ENCODE results near the gene ATP5F1D. TPM values are rescaled to one million over a fixed set of nuclear protein-coding genes. Genes with fewer than 3 reads are reported as not detected.
A peak's percentile ranks its signal among the peaks of the same experiment; 100 is the strongest.

The ATP5F1D gene
- total and polyA plus RNA-seq, 2 experiments from 2014 or later, result 139 to 396 TPM

- ATAC-seq, result no peak
- Mint-ChIP-seq H3K27ac (peak overlapping the region; percentile 70; the same call in 1 of the 2 replicates), H3K27me3 (ENCODE audit: insufficient read depth, low read depth, poor library complexity) (peaks cover 6% of the 10 kb centered on the region), H3K4me3 (peak overlapping the region; percentile 94), H3K36me3 (ENCODE audit: low read depth) (peaks cover 22% of the 10 kb centered on the region), H3K4me1 (peaks cover 15% of the 10 kb centered on the region; the same call in 2 of the 3 replicates), H3K9me3 (no peaks in the 10 kb centered on the region)
- peaks cover 10% of the 10 kb centered on the region; the same call in 1 of the 2 replicates for H3K4me1 ChIP-seq (ENCODE audit: insufficient read depth)
- H3K36me3 ChIP-seq (ENCODE audit: insufficient read depth), result no peaks in the 10 kb centered on the region; the same call in 1 of the 2 replicates
- H3K27ac ChIP-seq (ENCODE audit: low read depth), result no peak overlapping the region
- H3K4me2 ChIP-seq, result peak overlapping the region; percentile 98
- TF ChIP-seq STAT1 (IDR thresholded peaks at IDR 0.05; ENCODE audit: unreplicated experiment) (no peak), POLR2AphosphoS5 (IDR thresholded peaks at IDR 0.05; ENCODE audit: low read depth) (no peak), NANOG (IDR thresholded peaks at IDR 0.05; ENCODE audit: borderline replicate concordance) (no peak), ZNF331 (CRISPR knock-in tag; IDR thresholded peaks at IDR 0.05; ENCODE audit: low read depth) (no peak), REST (IDR thresholded peaks at IDR 0.05; ENCODE audit: unreplicated experiment) (no peak), ZNF462 (CRISPR knock-in tag; IDR thresholded peaks at IDR 0.05) (no peak), CREB1 (CRISPR knock-in tag; IDR thresholded peaks at IDR 0.05; ENCODE audit: low read depth) (no peak), EZH2phosphoT487 (IDR thresholded peaks at IDR 0.05; ENCODE audit: unreplicated experiment) (no peak), ZNF114 (CRISPR knock-in tag; IDR thresholded peaks at IDR 0.05) (no peak), EZH2 (IDR thresholded peaks at IDR 0.05; ENCODE audit: low read depth, unreplicated experiment) (no peak), ETS1 (IDR thresholded peaks at IDR 0.05) (no peak)
- TF ChIP-seq, protein P1, sequence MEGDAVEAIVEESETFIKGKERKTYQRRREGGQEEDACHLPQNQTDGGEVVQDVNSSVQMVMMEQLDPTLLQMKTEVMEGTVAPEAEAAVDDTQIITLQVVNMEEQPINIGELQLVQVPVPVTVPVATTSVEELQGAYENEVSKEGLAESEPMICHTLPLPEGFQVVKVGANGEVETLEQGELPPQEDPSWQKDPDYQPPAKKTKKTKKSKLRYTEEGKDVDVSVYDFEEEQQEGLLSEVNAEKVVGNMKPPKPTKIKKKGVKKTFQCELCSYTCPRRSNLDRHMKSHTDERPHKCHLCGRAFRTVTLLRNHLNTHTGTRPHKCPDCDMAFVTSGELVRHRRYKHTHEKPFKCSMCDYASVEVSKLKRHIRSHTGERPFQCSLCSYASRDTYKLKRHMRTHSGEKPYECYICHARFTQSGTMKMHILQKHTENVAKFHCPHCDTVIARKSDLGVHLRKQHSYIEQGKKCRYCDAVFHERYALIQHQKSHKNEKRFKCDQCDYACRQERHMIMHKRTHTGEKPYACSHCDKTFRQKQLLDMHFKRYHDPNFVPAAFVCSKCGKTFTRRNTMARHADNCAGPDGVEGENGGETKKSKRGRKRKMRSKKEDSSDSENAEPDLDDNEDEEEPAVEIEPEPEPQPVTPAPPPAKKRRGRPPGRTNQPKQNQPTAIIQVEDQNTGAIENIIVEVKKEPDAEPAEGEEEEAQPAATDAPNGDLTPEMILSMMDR (conservative IDR thresholded peaks at IDR 0.05; ENCODE audit: low read depth in 2 of 2), result no peak
- no peak for DNase-seq (ENCODE audit: low spot score)
- H3K27me3 ChIP-seq (ENCODE audit: insufficient read depth), result no peaks in the 10 kb centered on the region
- H3K4me3 ChIP-seq, result peak overlapping the region; percentile 91
- peaks cover 52% of the 10 kb centered on the region for H3K79me2 ChIP-seq (replicated peaks; ENCODE audit: insufficient read depth)
- H3K9me2 ChIP-seq (ENCODE audit: insufficient read depth), result no peaks in the 10 kb centered on the region
- H3F3A ChIP-seq (replicated peaks; ENCODE audit: low read depth), result peaks cover 22% of the 10 kb centered on the region
- H4K20me1 ChIP-seq (replicated peaks; ENCODE audit: insufficient read depth), result peaks cover 35% of the 10 kb centered on the region
- no peak overlapping the region for H2AFZ ChIP-seq
Measured at GRCh38 chr19:1206150-1206863, 35.2 kb upstream of the ATP5F1D start.

Measured in GM23338 (cell line).